ENCODE measurements around the gene TTLL6. TPM values are rescaled to one million over a fixed set of nuclear protein-coding genes. Genes with fewer than 3 reads are reported as not detected.

Gene TTLL6
- total and polyA plus RNA-seq, 4 donors, result 0.94 to 2.8 (median 1.6) TPM

GRCh38 chr17:48843187-48843900, 26.3 kb upstream of the TTLL6 start:
- 80 to 84% methylated on average over 6 of the region's 6 CpGs for WGBS, 2 donors
- DNase-seq (no peak), ATAC-seq (ENCODE audit: insufficient read depth, low FRiP score) (no peak)
- TF ChIP-seq, protein P1, sequence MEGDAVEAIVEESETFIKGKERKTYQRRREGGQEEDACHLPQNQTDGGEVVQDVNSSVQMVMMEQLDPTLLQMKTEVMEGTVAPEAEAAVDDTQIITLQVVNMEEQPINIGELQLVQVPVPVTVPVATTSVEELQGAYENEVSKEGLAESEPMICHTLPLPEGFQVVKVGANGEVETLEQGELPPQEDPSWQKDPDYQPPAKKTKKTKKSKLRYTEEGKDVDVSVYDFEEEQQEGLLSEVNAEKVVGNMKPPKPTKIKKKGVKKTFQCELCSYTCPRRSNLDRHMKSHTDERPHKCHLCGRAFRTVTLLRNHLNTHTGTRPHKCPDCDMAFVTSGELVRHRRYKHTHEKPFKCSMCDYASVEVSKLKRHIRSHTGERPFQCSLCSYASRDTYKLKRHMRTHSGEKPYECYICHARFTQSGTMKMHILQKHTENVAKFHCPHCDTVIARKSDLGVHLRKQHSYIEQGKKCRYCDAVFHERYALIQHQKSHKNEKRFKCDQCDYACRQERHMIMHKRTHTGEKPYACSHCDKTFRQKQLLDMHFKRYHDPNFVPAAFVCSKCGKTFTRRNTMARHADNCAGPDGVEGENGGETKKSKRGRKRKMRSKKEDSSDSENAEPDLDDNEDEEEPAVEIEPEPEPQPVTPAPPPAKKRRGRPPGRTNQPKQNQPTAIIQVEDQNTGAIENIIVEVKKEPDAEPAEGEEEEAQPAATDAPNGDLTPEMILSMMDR (IDR thresholded peaks at IDR 0.05; ENCODE audit: control extremely low read depth, extremely low read depth), result no peak
- no peaks in the 10 kb centered on the region for H3K9me3 ChIP-seq (ENCODE audit: control insufficient read depth in 4 of 4, insufficient read depth in 3 of 4, low read length in 3 of 4)
- H3K4me3 ChIP-seq, result no peak overlapping the region
- peaks cover 4 to 18% (median 17%) of the 10 kb centered on the region in 5 donors for H3K4me1 ChIP-seq (ENCODE audit: control insufficient read depth in 5 of 5, insufficient read depth in 5 of 5, low read length in 5 of 5)
- no peak overlapping the region for H3K9ac ChIP-seq (ENCODE audit: insufficient read depth in 1 of 2, low read length in 2 of 2)
- no peaks in the 10 kb centered on the region for H3K27me3 ChIP-seq (ENCODE audit: control insufficient read depth in 3 of 3, insufficient read depth in 3 of 3, low read length in 2 of 3)
- H3K36me3 ChIP-seq (ENCODE audit: control insufficient read depth in 4 of 4, insufficient read depth in 4 of 4, low read length in 4 of 4), result peaks cover 11 to 28% (median 16%) of the 10 kb centered on the region in 4 donors
- peak overlapping the region; percentile 67 to 97 for H3K27ac ChIP-seq (ENCODE audit: low read depth in 1 of 2, low read length in 1 of 2)

DNA sequence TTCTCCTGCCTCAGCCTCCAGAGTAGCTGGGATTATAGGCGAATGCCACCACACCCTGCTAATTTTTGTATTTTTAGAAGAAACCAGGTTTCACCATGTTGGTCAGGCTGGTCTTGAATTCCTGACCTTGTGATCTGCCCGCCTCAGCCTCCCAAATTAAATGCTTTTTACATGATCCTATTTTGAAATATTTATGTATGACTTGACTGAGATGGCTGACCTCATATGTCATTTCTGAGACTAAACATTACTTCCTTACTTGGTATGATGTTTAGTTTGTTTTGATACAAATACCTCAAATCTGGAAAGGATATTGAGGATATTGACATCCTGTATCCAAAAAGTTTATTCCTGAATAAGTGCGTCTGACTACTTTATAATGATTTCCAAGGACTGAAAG, 25.7 kb upstream of the TTLL6 start:
- Histone ChIP-seq H3K36me3 (ENCODE audit: control insufficient read depth in 4 of 4, insufficient read depth in 4 of 4, low read length in 4 of 4) (peaks cover 10 to 24% (median 14%) of the 10 kb centered on the region in 4 donors), H3K27ac (ENCODE audit: low read depth in 1 of 2, low read length in 1 of 2) (peak overlapping the region; percentile 85 to 97), H3K4me3 (no peak overlapping the region), H3K9ac (ENCODE audit: insufficient read depth in 1 of 2, low read length in 2 of 2) (no peak overlapping the region), H3K4me1 (ENCODE audit: control insufficient read depth in 5 of 5, insufficient read depth in 5 of 5, low read length in 5 of 5) (peaks cover 4 to 18% (median 17%) of the 10 kb centered on the region in 5 donors), H3K9me3 (ENCODE audit: control insufficient read depth in 4 of 4, insufficient read depth in 3 of 4, low read length in 3 of 4) (no peaks in the 10 kb centered on the region), H3K27me3 (ENCODE audit: control insufficient read depth in 3 of 3, insufficient read depth in 3 of 3, low read length in 2 of 3) (no peaks in the 10 kb centered on the region)
- DNase-seq (no peak), ATAC-seq (ENCODE audit: insufficient read depth, low FRiP score) (no peak)
- 67 to 85% methylated on average over 3 of the region's 3 CpGs for WGBS, 2 donors
- TF ChIP-seq, protein P1 (IDR thresholded peaks at IDR 0.05; ENCODE audit: control extremely low read depth, extremely low read depth), result no peak

GRCh38 chr17:48841395-48841831, 24.4 kb upstream of the TTLL6 start:
- peaks cover 4 to 20% (median 17%) of the 10 kb centered on the region in 5 donors for H3K4me1 ChIP-seq (ENCODE audit: control insufficient read depth in 5 of 5, insufficient read depth in 5 of 5, low read length in 5 of 5)
- ATAC-seq (ENCODE audit: insufficient read depth, low FRiP score) (peak; percentile 58), DNase-seq (peak; percentile 26 to 95 (median 90))
- H3K27me3 ChIP-seq (ENCODE audit: control insufficient read depth in 3 of 3, insufficient read depth in 3 of 3, low read length in 2 of 3), result no peaks in the 10 kb centered on the region
- peak overlapping the region; percentile 94 to 97 for H3K27ac ChIP-seq (ENCODE audit: low read depth in 1 of 2, low read length in 1 of 2)
- 0 to 4% methylated on average over 3 of the region's 3 CpGs for WGBS, 2 donors
- H3K9me3 ChIP-seq (ENCODE audit: control insufficient read depth in 4 of 4, insufficient read depth in 3 of 4, low read length in 3 of 4), result no peaks in the 10 kb centered on the region
- TF ChIP-seq, protein P1 (IDR thresholded peaks at IDR 0.05; ENCODE audit: control extremely low read depth, extremely low read depth), result no peak
- peak overlapping the region; percentile 68 to 95 for H3K9ac ChIP-seq (ENCODE audit: insufficient read depth in 1 of 2, low read length in 2 of 2)
- H3K4me3 ChIP-seq, result peak overlapping the region; percentile 8
- peaks cover 10 to 15% (median 12%) of the 10 kb centered on the region in 4 donors for H3K36me3 ChIP-seq (ENCODE audit: control insufficient read depth in 4 of 4, insufficient read depth in 4 of 4, low read length in 4 of 4)
